ENCODE data around the gene C18orf32. TPM values are rescaled to one million over a fixed set of nuclear protein-coding genes. Genes with fewer than 3 reads are reported as not detected.
"Not testable (repeated sequence)": the region's sequence is repeated elsewhere in the genome, so short reads cannot be mapped to it uniquely, and the experiment has no call there.

Gene C18orf32
- total RNA-seq, 1 donor from 2014 or later = 32.9 TPM

- Mint-ChIP-seq H3K36me3 (ENCODE audit: low read depth) (no peaks in the 10 kb centered on the region), H3K4me1 (no peaks in the 10 kb centered on the region), H3K9me3 (no peaks in the 10 kb centered on the region), H3K27ac (no peak overlapping the region), H3K27me3 (peaks cover 15% of the 10 kb centered on the region), H3K4me3 (no peak overlapping the region)
- ChIA-PET CTCF (no interaction called here), POLR2A (no interaction called here)
- no peak for TF ChIP-seq CTCF (IDR thresholded peaks at IDR 0.05)
- ATAC-seq (ENCODE audit: low read depth) (no peak), DNase-seq (no peak)
- intact Hi-C loops (cut with micrococcal nuclease) = no loop called here
Observed at GRCh38 chr18:49521216-49521835, 34.3 kb upstream of the C18orf32 start.

- H3K36me3 Mint-ChIP-seq (ENCODE audit: low read depth) = no peaks in the 10 kb centered on the region
- DNase-seq (no peak), ATAC-seq (ENCODE audit: low read depth) (no peak)
- no peak overlapping the region for H3K4me3 Mint-ChIP-seq
- intact Hi-C loops (cut with micrococcal nuclease) = no loop called here
- no peak for TF ChIP-seq CTCF (IDR thresholded peaks at IDR 0.05)
- ChIA-PET CTCF (interaction anchor here (0.6 kb wide), 1 partner anchor 338 kb away, joined by 4 read pairs; no protein-coding TSS in a partner anchor), POLR2A (no interaction called here)
- no peaks in the 10 kb centered on the region for H3K4me1 Mint-ChIP-seq
- H3K27me3 Mint-ChIP-seq = peaks cover 15% of the 10 kb centered on the region
- no peak overlapping the region for H3K27ac Mint-ChIP-seq
- H3K9me3 Mint-ChIP-seq = no peaks in the 10 kb centered on the region
Observed at GRCh38 chr18:49520661-49521145, 33.7 kb upstream of the C18orf32 start.

GRCh38 chr18:49519101-49519971 lies 32.3 kb upstream of the C18orf32 start:
- no peak overlapping the region for H3K27ac Mint-ChIP-seq
- no peak overlapping the region for H3K4me3 Mint-ChIP-seq
- H3K27me3 Mint-ChIP-seq = peaks cover 13% of the 10 kb centered on the region
- ChIA-PET CTCF (interaction anchor here (0.8 kb wide), 1 partner anchor 8 kb away, joined by 3 read pairs; no protein-coding TSS in a partner anchor), POLR2A (interaction anchor here (0.8 kb wide), 1 partner anchor 23 kb away, joined by 3 read pairs; no protein-coding TSS in a partner anchor)
- no peaks in the 10 kb centered on the region for H3K9me3 Mint-ChIP-seq
- no peaks in the 10 kb centered on the region for H3K36me3 Mint-ChIP-seq (ENCODE audit: low read depth)
- TF ChIP-seq CTCF (IDR thresholded peaks at IDR 0.05) = no peak
- DNase-seq (no peak), ATAC-seq (ENCODE audit: low read depth) (no peak)
- intact Hi-C loops (cut with micrococcal nuclease) = no loop called here
- H3K4me1 Mint-ChIP-seq = no peaks in the 10 kb centered on the region

GRCh38 chr18:49517483-49517882 lies 30.4 kb upstream of the C18orf32 start:
- H3K27me3 Mint-ChIP-seq = peaks cover 9% of the 10 kb centered on the region
- no peaks in the 10 kb centered on the region for H3K9me3 Mint-ChIP-seq
- POLR2A ChIA-PET = no interaction called here
- H3K27ac Mint-ChIP-seq = no peak overlapping the region
- H3K4me3 Mint-ChIP-seq = no peak overlapping the region
- CTCF ChIA-PET = no interaction called here
- TF ChIP-seq CTCF (IDR thresholded peaks at IDR 0.05) = no peak
- ATAC-seq (ENCODE audit: low read depth) = no peak
- intact Hi-C loops (cut with micrococcal nuclease) = no loop called here
- DNase-seq = no peak
- no peaks in the 10 kb centered on the region for H3K36me3 Mint-ChIP-seq (ENCODE audit: low read depth)
- no peaks in the 10 kb centered on the region for H3K4me1 Mint-ChIP-seq

GRCh38 chr18:49515516-49515915 lies 28.5 kb upstream of the C18orf32 start:
- no peak overlapping the region for H3K4me3 Mint-ChIP-seq
- H3K36me3 Mint-ChIP-seq (ENCODE audit: low read depth) = no peaks in the 10 kb centered on the region
- H3K27me3 Mint-ChIP-seq = peaks cover 8% of the 10 kb centered on the region
- ATAC-seq (ENCODE audit: low read depth) (no peak), DNase-seq (no peak)
- H3K9me3 Mint-ChIP-seq = no peaks in the 10 kb centered on the region
- intact Hi-C loops (cut with micrococcal nuclease) = no loop called here
- CTCF ChIA-PET = no interaction called here
- no peak for TF ChIP-seq CTCF (IDR thresholded peaks at IDR 0.05)
- no peak overlapping the region for H3K27ac Mint-ChIP-seq
- H3K4me1 Mint-ChIP-seq = no peaks in the 10 kb centered on the region
- POLR2A ChIA-PET = no interaction called here

GRCh38 chr18:49515003-49515402 lies 28.0 kb upstream of the C18orf32 start:
- POLR2A ChIA-PET; H3K9me3 Mint-ChIP-seq; intact Hi-C loops (cut with micrococcal nuclease); H3K36me3 Mint-ChIP-seq (ENCODE audit: low read depth); H3K27me3 Mint-ChIP-seq; DNase-seq; H3K27ac Mint-ChIP-seq; H3K4me3 Mint-ChIP-seq; ATAC-seq (ENCODE audit: low read depth); H3K4me1 Mint-ChIP-seq: not testable (repeated sequence)
- CTCF ChIA-PET = interaction anchor here (1.1 kb wide), 1 partner anchor 346 kb away, joined by 3 read pairs; no protein-coding TSS in a partner anchor

Measured in activated B cell treated with CpG ODN at 0.5 μM for 24 hours (primary cell).